HG02870 (cell line): ENCODE measurements around the gene SMIM44.
"Not testable (repeated sequence)": the region's sequence is repeated elsewhere in the genome, so short reads cannot be mapped to it uniquely, and the experiment has no call there.

Source experiments
- ATAC-seq: cut with Tn5 transposase; IDR thresholded peaks from one replicate; pipeline ENCODE4 v1.9.1; 2021; ENCODE audit warnings: mild to moderate bottlenecking, moderate library complexity; ENCODE audit not compliant: unreplicated experiment

Gene SMIM44

DNA sequence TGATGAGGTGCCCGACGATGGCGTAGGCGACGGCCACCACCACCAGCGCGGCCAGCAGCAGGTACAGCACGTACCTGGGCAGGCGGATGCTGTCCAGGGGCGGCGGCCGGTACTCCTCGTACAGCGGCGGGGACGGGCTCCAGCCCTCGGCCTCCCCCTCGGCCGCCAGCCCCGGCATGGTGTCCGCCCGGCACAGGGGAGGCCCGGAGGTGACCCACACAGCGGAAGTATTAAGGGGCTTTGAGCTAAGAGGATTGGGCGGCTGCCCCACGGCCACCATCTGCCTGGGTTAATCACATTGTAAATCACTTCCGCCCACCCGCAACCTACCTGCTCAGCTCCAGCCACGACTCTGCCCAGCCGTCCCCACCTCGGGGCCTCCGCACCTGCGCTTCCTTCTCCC is at the start of gene SMIM44:
Gene SMIM44 (minus strand): TSS at position 216 of the 403 bp plus-strand sequence. CDS start 38 bp downstream, at position 178.
- ATAC-seq: no peak

- ATAC-seq: no peak
Measured at GRCh38 chr19:3533033-3533432, 49.8 kb upstream of the SMIM44 start.

GRCh38 chr19:3532154-3532786 is 49.0 kb upstream of the SMIM44 start:
- ATAC-seq: no peak

DNA sequence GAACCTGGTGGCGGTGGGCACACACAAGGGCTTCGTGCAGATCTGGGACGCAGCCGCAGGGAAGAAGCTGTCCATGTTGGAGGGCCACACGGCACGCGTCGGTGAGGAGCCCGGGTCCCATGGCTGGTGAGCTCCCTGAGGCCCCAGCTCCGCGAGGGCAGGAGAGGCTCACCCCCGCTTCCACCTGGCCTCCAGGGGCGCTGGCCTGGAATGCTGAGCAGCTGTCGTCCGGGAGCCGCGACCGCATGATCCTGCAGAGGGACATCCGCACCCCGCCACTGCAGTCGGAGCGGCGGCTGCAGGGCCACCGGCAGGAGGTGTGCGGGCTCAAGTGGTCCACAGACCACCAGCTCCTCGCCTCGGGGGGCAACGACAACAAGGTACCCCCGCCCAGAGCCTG is 48.5 kb upstream of the SMIM44 start:
- ATAC-seq: no peak

DNA sequence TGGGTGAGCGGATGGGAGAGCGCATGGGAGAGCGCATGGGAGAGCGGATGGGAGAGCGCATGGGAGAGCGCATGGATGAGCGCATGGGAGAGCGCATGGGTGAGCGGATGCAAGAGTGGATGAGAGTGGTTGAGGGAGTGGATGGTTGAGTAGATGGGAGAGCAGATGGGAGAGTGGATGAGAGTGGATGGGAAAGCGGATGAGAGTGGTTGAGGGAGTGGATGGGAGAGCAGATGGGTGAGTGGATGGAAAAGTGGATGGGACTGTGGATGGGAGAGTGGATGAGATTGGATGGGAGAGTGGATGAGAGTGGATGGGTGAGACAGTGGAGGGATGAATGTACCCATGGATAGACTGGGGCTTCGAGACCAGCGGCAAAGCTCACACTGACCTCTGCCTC is 47.1 kb upstream of the SMIM44 start:
- no peak for ATAC-seq

GRCh38 chr19:3529299-3529698 is 46.1 kb upstream of the SMIM44 start:
- ATAC-seq: not testable (repeated sequence)

GRCh38 chr19:3528539-3529211 is 45.4 kb upstream of the SMIM44 start:
- ATAC-seq: no peak

DNA sequence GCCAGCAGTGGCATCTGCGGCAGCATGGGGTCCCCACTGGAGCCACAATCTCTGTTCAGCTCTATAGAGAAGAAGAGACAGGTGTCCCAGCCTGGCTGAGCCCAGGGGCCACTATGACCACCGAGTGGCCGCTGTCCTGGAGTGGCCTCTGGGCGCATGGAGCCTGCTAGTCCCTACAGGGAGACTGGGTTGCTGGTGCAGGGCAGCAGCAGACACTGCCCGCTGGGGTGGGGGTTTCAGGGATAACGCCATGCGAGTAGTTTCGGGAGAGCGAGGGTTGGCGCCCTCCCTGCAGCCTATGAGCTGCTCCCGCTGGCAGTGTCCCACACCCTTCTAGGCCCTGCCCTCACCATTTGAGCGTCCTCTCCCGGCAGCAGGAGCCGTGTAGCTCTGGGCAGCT is 44.8 kb upstream of the SMIM44 start:
- ATAC-seq: no peak

DNA sequence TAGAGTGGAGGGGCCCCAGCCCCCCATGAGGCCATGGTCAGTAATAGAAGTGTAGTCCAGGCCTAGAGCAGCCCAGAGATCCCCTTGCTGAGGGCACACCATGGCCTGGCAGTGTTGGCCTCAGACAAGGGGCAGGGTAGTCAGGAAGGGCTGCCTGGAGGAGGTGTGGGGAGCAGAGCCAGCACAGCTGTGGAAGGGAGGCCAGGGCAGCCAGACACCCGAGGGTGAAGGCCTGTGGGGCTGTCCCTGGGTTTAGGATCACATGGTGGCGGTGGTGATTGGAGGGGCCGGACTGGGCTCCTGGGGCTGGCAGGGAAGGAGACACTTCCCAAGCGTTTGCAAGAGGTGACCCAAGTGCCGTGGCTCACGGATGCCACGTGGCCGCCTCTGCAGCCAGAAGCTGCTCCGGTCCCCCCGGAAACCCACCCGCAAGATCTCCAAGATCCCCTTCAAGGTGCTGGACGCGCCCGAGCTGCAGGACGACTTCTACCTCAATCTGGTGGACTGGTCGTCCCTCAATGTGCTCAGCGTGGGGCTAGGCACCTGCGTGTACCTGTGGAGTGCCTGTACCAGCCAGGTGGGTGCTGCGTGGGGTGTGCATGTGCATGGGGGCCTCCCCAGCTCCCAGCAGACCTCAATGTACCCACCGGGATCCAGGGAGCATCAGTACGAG is 44.1 kb upstream of the SMIM44 start:
- no peak for ATAC-seq

GRCh38 chr19:3526507-3527237 is 43.4 kb upstream of the SMIM44 start:
- ATAC-seq: no peak

- ATAC-seq: no peak
Measured at GRCh38 chr19:3524904-3525451, 41.7 kb upstream of the SMIM44 start.

DNA sequence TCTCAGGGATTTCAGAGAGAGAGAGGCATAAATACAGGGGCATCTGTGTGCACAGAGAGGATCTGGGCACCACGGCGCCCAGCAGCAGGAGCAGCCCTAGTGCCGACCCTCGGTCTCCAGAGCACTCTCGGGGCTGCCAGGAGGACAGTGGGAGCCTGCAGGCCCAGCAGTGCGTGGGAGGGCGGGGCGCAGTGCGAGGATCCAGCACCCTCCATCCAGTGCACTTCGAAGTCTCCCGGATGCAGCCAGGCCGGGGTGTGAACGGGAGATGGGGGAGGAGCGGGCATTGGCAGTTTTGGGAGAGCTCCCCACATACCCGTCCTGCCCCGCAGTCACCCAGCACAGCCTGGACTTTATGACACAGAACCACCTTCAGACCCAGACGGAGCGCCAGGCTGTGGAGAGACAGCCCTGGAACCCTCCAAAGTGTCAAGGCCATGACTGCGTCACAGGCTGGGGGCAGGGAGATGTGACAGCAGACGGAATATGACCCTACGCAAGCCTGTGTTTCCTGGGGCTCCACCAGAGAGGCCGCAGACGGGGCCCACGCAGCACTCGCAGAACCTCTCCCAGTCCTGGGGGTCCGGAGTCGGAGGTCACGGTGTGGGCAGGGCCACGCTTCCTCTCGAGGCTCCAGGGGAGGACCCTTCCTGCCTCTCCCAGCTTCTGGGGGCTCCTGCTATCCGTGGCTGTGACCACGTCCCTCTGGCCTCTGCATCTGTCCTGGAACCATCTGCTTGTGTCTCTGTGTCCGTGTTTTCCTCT is 41.0 kb upstream of the SMIM44 start:
- no peak for ATAC-seq

- ATAC-seq: no peak
Measured at GRCh38 chr19:3523361-3524077, 40.3 kb upstream of the SMIM44 start.

- ATAC-seq: no peak
Measured at GRCh38 chr19:3522421-3523360, 39.5 kb upstream of the SMIM44 start.

GRCh38 chr19:3521104-3521445 is 37.8 kb upstream of the SMIM44 start:
- no peak for ATAC-seq

GRCh38 chr19:3520166-3521103 is 37.2 kb upstream of the SMIM44 start:
- no peak for ATAC-seq

GRCh38 chr19:3519126-3519525 is 35.9 kb upstream of the SMIM44 start:
- ATAC-seq: no peak

GRCh38 chr19:3518659-3519058 is 35.4 kb upstream of the SMIM44 start:
- no peak for ATAC-seq
